ENCODE results near the gene MLXIP. TPM values are rescaled to one million over a fixed set of nuclear protein-coding genes. Genes with fewer than 3 reads are reported as not detected.

Gene MLXIP
- total RNA-seq, 1 experiment from 2014 or later = 32.4 TPM

DNA sequence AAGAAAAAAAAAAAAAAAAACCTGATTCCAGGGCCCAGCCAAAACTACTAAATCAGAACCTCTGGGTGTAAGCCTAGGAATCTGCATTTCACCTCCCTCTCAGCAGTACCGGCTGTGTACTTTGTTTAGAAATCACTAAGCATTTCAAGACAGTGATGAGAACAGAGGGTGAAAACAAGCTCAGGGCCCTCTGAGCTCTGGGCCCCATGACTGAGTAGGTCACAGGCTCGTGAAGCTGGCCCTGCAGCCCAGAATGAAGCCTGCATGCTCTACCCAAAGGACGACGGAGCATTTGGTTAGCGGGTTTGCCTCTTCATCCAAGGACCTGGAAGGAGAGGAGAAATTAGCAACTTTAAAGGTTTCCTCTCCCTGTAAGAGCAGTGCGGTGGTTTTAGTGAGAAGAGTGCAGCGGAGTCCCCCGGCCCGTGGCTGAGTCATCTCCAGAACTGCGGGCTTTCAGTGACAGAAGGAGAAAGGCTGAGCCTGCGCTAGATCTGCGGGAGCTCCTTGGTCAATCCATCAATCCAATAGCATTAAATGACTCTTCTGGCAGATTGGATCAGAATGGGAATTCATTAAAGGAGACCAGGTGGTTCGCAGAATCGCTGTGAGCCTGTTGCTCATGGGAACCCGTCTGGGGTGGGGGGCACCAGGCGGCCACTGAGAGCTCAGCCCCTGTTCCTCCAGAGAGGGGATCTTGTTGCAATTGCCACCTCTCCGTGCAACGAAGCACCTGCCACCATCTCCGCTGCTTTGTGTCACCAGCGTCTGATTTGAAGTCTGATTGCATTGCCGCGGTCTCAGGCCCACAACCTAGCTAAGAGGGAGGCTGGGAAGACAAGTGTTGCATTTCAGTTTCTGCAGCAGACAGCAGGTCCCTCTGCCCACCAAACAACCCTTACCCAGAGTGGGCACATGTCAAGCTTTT, 88.1 kb downstream of the MLXIP start:
- Mint-ChIP-seq H3K27ac (no peak overlapping the region), H3K4me3 (no peak overlapping the region), H3K27me3 (ENCODE audit: low read depth) (peaks cover 3% of the 10 kb centered on the region), H3K36me3 (ENCODE audit: insufficient read depth in 1 of 3, low read depth in 3 of 3) (no peaks in the 10 kb centered on the region), H3K4me1 (peaks cover 5 to 6% of the 10 kb centered on the region in 2 experiments; a peak in 2 of 4 replicates), H3K9me3 (no peaks in the 10 kb centered on the region)
- no CpG with 5 or more reads among the region's 22 CpGs for WGBS (ENCODE audit: extremely low coverage, insufficient read length, low lambda C conversion rate)
- Histone ChIP-seq H3K18ac (ENCODE audit: insufficient read length, low read depth, low read length) (no peak overlapping the region), H2BK120ac (ENCODE audit: low read depth, low read length, poor library complexity, severe bottlenecking) (no peak overlapping the region), H4K20me1 (ENCODE audit: control insufficient read depth, insufficient read depth, insufficient read length) (no peaks in the 10 kb centered on the region), H3K79me2 (ENCODE audit: insufficient read depth, low read length) (no peaks in the 10 kb centered on the region), H2AK5ac (ENCODE audit: insufficient read length, low read length) (no peak overlapping the region), H3K9ac (ENCODE audit: extremely low read depth, insufficient read length, low read length) (no peak overlapping the region), H3K14ac (ENCODE audit: insufficient read depth, low read length) (no peak overlapping the region), H2BK5ac (ENCODE audit: insufficient read length, low read length) (no peak overlapping the region), H2BK15ac (ENCODE audit: low read depth, low read length) (no peak overlapping the region), H3K4ac (ENCODE audit: low read depth, low read length) (no peak overlapping the region), H4K91ac (ENCODE audit: insufficient read length, low read depth, low read length) (no peak overlapping the region), H3K23me2 (ENCODE audit: insufficient read length, low read depth, low read length, poor library complexity, severe bottlenecking) (no peaks in the 10 kb centered on the region), H2BK12ac (ENCODE audit: insufficient read length, low read depth, low read length) (no peak overlapping the region), H3K27ac (ENCODE audit: insufficient read length, low read depth, low read length) (no peak overlapping the region), H4K8ac (replicated peaks; ENCODE audit: insufficient read length, low read depth, low read length) (no peak overlapping the region), H3K56ac (ENCODE audit: insufficient read length, low read depth, low read length) (no peak overlapping the region), H3T11ph (ENCODE audit: low read length) (no peak overlapping the region), H3K23ac (ENCODE audit: insufficient read length, low read depth, low read length) (no peak overlapping the region), H3K27me3 (ENCODE audit: insufficient read depth, low read length) (no peaks in the 10 kb centered on the region), H3K79me1 (ENCODE audit: insufficient read depth, low read depth, low read length, poor library complexity, severe bottlenecking) (no peaks in the 10 kb centered on the region), H4K5ac (ENCODE audit: insufficient read length, low read depth, low read length) (no peak overlapping the region), H2BK20ac (ENCODE audit: low read depth, low read length, poor library complexity, severe bottlenecking) (no peak overlapping the region), H3K4me2 (ENCODE audit: insufficient read depth, insufficient read length, low read length) (no peak overlapping the region), H3K9me3 (ENCODE audit: control insufficient read depth, low read depth, low read length) (no peaks in the 10 kb centered on the region), H3K4me1 (ENCODE audit: insufficient read depth, low read length) (no peaks in the 10 kb centered on the region), H2AFZ (ENCODE audit: low read length) (no peak overlapping the region)
- no peak for DNase-seq
- TF ChIP-seq, protein P1, sequence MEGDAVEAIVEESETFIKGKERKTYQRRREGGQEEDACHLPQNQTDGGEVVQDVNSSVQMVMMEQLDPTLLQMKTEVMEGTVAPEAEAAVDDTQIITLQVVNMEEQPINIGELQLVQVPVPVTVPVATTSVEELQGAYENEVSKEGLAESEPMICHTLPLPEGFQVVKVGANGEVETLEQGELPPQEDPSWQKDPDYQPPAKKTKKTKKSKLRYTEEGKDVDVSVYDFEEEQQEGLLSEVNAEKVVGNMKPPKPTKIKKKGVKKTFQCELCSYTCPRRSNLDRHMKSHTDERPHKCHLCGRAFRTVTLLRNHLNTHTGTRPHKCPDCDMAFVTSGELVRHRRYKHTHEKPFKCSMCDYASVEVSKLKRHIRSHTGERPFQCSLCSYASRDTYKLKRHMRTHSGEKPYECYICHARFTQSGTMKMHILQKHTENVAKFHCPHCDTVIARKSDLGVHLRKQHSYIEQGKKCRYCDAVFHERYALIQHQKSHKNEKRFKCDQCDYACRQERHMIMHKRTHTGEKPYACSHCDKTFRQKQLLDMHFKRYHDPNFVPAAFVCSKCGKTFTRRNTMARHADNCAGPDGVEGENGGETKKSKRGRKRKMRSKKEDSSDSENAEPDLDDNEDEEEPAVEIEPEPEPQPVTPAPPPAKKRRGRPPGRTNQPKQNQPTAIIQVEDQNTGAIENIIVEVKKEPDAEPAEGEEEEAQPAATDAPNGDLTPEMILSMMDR (conservative IDR thresholded peaks at IDR 0.05) = no peak

Data from H9 (cell line).